GM21717 (cell line): ENCODE data around the gene CYP3A7.
"Not testable (repeated sequence)": the region's sequence is repeated elsewhere in the genome, so short reads cannot be mapped to it uniquely, and the experiment has no call there.

Experiments used
- ATAC-seq: cut with Tn5 transposase; IDR thresholded peaks from one replicate; pipeline ENCODE4 v1.9.1; 2021; ENCODE audit warnings: mild to moderate bottlenecking, moderate library complexity; ENCODE audit not compliant: unreplicated experiment

Gene CYP3A7

GRCh38 chr7:99742737-99743394 is 7.9 kb upstream of the CYP3A7 start:
- ATAC-seq: no peak

- no peak for ATAC-seq
These were observed 6.4 kb upstream of the CYP3A7 start for GRCh38 chr7:99741441-99741795.

DNA sequence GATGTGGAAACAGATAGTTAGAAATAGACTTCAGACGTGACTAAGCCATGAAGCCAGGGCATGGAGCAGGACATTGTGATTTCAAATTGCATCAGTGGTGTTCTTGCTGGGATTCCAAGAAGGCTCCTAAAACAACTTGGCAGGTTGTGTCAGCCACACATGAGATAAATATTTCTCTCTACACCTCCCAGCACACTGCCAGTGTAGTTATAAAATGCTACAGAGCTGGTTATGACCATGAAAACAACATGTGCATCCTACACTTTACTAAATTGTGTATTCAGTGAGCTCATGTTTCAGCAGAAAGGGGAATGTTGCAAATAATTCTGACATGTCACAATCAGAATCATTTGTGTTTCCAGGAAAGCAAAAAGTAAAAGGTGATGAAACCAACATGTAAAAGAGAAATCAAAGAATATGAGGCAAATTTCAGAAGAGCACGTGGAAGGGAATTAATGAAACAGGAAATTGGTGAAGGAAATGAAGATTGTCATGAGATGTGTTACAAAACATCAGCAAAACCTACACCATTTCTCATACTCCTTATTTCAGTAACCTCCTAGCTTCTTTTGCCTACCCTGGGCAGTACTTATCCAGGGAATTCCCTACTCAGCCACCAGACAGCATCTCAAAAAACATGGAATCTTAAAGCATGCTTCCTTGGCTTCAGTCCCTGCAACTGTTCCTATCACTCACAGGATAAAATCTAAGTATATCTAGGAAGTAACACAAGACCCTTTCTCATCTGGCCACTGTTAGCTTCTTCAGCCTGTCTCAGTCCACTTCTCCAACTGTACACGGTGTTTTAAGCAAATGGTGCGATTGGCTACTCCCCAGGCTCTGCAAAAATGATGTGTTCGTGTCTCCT is 5.8 kb upstream of the CYP3A7 start:
- no peak for ATAC-seq

DNA sequence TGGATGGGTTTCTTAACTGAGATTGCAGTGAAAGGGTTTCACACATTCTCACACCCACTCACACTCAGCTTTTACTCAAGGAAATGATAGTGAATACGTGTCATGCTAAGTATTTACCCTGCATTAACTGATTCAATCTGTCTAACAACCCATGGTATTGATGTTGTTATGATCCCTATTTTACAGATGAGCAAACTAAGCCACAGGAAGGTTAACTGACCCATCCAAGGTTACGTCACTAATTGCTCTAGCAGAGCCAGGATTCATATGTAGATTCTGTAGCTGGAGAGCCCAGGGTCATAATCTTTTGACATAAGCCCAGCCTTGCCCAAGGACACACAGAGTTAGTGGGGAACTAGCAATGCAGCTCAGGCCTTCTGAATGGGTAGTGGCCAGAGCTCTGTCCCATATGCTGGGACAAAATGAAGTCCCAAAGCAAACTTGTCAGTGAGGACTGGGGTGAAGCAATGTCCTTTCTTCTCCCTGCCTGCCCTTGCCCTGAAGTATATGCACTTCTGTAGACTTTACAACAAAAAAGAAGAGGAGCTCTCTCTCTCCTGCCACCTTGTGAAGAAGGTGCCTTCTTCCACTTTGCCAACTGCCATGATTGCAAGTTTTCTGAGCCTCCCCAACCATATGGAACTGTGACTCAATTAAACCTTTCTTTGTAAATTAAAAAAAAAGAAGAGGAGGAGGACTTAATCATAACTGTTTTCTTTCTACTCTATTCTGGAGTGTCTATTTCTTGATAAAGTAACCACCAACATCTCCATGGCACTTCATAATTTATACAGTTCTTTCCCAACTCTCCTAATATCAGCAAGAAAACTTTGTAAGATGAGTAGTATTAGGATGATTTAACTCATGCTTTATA is 4.9 kb upstream of the CYP3A7 start:
- no peak for ATAC-seq

DNA sequence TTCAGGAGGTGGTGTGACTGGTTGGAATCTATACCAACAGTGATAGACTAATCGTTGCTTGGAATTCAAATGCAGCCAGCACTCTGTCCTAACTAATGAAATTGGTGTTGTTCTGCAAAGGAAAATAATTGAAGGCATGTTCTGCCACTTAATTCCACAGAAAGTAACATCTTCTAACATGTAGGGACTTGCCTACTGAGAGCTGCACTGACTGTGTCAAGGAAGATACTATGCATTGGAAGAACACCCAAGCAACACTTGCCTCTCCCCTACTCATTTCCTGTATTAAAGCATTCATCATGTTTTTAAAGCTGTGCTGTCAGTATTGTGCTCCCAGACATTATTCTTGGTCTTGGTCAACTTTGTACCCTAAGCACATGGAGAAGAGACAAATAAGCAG is 2.7 kb upstream of the CYP3A7 start:
- ATAC-seq: no peak

- not testable (repeated sequence) for ATAC-seq
These were observed 1.7 kb upstream of the CYP3A7 start for GRCh38 chr7:99736667-99737066.

- no peak for ATAC-seq
These were observed 1.5 kb downstream of the CYP3A7 start for GRCh38 chr7:99733448-99733847.

DNA sequence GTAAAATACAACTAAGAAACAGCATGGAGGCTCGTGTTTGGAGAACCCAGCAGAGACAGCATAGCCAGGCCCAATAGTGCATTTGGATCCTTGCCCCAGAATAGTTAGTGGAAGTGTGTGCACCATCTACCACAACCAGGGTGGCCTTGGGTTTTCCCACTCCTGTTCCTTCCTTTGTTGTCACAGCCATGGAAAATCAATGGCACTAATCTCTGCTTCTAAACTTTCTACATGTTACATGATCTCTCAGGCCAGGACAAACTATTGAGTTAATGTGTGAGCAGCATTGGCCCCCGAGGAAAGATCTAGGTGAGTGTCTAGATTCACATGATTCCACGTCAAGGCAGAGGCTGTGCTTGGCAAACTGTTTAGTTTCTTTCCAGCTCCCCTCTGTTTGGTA is 2.0 kb downstream of the CYP3A7 start:
- ATAC-seq: no peak

DNA sequence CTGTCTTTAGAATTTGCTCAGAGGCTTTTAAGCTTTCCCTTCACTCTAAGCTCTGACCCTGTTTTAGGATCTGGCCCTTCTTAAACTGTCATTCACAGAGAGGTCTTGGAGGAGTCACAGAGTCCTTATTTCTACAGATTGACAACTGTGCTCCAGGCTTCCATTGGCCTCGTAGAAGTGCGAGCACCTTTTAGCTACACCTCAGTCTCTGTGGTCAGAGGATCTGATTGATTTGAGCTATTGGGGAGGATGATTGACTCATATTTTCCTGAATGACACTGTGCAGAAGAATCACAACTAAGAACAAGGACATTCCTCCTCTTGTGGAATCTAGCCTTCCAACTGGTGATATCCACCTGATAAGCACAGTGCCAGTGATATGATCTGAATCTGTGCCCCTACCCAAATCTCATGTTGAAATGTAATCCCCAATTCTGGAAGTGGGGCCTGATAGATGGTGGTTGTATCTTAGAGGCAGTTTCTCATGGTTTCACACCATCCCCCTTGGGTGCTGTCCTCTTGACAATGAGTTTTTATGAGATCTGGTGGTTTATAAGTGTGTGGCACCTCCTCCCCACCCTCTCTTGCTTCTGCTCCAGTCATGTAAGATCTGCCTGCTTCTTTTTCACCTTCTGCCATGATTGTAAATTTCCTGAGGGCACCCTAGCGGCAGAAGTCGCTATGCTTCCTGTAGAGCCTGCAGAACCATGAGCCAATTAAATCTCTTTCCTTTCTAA is 3.2 kb downstream of the CYP3A7 start:
- ATAC-seq: no peak

GRCh38 chr7:99730992-99731391 is 4.0 kb downstream of the CYP3A7 start:
- no peak for ATAC-seq

GRCh38 chr7:99730238-99730810 is 4.7 kb downstream of the CYP3A7 start:
- no peak for ATAC-seq

DNA sequence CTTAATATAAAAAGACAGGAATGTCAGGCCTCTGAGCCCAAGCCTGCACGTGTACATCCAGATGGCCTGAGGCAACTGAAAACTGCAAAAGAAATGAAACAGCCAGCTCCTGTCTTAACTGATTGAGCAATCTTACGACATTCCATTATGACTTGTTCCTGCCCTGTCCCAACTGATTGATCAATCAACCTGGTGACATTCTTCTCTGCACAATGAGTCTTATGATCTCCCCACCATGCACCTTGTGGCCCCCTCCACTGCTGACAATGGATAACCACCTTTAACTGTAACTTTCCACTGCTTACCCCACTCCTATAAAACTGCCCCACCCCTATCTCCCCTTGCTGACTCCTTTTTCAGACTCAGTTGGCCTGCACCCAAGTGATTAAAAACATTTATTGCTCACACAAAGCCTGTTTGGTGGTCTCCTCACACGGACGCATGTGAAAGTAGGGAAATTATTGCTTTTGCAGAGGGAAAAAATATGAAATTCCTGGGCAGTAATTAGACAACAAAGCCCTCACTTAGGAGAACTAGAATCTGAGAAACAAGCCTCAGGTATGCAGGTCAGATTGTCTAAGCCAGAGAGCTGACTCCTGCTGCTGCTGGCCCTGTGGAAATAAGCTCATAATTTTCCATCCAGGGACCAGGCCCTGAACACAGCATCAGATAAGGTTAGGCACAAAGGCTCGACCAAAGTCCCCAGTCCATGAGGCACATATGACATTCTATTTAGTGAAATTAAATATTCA is 5.3 kb downstream of the CYP3A7 start:
- no peak for ATAC-seq

- ATAC-seq: no peak
These were observed 6.4 kb downstream of the CYP3A7 start for GRCh38 chr7:99728615-99729014.

- not testable (repeated sequence) for ATAC-seq
These were observed 11.8 kb downstream of the CYP3A7 start for GRCh38 chr7:99723201-99723600.

GRCh38 chr7:99720800-99721595 is 14.0 kb downstream of the CYP3A7 start:
- no peak for ATAC-seq

DNA sequence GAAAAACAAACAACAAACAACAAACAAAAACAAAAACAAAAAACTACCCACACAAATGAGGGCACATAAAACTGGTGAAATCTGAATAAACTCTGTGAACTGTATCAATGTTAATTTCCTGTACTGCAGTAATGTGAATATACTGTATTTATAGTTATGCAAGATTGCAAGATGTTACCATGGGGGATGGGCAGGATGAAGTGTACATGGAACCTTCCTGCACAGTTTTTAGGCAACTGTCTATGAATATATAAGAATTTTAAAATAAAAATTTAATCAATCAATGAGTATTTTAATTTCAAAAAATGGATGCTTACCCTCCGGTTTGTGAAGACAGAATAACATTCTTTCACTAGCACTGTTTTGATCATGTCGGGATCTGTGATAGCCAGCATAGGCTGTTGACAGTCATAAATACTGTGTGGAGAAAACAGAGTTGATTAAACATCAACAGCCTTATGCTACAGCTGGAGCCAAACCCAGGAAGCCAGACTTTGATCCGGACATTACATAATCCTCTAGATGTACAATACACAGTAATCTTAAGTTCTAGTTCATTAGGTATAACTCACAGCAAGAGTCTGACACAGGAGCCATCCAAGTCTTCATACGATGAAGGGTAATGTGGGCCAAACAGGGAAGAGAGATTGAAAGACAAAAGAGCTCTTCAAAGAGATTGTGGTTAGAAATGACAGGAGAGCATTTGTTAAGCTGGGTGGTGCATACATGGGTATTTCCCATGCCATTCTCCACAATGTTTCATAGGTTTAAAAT is 14.8 kb downstream of the CYP3A7 start:
- ATAC-seq: no peak

- ATAC-seq: no peak
These were observed 20.9 kb downstream of the CYP3A7 start for GRCh38 chr7:99713995-99714570.
